HG03442 (cell line): Measurements from ENCODE around the gene FAM163B.
"Not testable (repeated sequence)": the region's sequence is repeated elsewhere in the genome, so short reads cannot be mapped to it uniquely, and the experiment has no call there.

Source experiments
- ATAC-seq: cut with Tn5 transposase; IDR thresholded peaks from one replicate; pipeline ENCODE4 v1.9.1; 2021; ENCODE audit warnings: mild to moderate bottlenecking, moderate library complexity; ENCODE audit not compliant: unreplicated experiment

The FAM163B gene

DNA sequence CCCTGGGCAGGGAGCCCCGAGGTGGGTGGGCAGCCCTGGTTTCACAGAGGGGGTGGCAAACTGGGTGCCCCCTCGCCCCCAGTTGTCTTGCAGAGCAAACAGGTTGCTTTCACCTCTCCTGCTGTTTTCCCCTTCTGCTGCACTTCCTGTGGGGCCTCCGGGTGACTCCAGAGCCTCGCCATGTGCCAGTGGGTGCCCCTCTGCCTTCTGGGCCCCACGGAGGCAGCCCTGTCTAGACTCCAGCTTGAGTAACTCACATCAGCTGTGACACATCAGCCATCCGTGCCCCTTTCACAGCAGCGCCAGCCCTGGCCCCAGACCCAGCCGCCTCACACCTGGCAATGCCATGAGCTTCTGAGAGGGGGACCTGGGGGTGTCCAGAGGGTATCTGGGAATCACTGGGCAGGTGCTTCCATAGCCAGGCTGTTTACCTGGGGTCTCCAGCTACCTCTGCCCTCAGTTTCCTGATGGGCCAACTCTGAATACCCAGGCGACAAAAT lies 37.7 kb downstream of the FAM163B start:
- no peak for ATAC-seq

- no peak for ATAC-seq
These were observed 38.5 kb downstream of the FAM163B start for GRCh38 chr9:133570691-133571080.

DNA sequence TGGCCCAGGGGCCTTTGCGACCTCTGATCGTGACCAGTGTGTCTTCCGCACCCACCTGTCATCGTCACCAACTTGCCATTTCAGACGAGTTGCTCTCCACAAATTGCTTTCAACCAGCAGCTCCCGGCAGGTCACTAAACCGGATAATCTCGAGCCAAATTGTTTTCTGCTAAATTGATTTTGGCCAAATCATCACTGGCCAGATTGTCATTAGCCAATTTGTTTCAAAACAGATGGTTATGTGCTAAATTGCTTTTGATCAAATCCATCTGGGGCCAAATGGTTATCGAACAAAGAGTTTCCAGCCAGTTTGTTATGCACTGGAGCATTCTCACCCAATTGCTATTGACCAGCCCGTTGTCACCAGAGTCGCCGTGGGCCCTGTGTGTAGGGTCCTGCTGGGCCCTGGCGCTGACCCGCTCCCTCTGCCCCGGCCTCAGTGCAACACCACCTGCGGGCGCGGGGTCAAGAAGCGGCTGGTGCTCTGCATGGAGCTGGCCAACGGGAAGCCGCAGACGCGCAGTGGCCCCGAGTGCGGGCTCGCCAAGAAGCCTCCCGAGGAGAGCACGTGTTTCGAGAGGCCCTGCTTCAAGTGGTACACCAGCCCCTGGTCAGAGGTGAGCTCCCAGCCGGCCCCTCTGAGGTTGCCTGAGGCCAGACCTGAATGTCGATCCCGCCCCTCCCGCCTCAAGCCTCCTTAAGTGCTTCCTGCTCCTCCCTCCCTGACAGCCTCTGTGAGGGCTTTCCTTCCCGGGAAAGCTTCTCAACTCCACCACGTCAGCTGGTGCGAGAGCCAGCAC lies 39.1 kb downstream of the FAM163B start:
- ATAC-seq: no peak

DNA sequence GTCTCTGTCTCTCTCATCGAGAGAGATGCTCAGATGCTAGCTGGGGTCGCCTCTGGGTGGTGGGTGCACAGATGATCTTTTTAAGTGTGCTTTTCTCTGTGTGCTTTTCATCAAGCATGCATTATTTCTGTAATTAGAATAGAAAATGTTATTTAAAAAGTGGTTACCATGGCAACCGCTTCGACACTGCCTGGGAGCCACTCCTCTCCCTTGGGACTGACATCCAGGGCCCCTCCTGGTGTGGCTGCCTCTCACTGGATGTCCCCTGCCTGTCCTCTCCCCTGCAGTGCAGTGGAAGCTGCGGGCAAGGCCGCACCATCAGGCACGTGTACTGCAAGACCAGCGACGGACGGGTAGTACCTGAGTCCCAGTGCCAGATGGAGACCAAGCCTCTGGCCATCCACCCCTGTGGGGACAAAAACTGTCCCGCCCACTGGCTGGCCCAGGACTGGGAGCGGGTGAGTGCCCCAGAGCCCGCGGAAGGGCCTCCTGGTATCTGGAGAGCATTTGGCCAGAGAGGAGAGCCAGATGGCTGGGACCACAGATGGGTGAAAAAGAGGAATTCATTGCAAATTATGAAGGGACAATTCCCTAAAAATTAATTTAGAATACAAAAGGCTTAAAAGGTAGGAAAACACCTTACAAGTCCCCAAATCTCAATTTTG lies 39.9 kb downstream of the FAM163B start:
- no peak for ATAC-seq

GRCh38 chr9:133568186-133568585 lies 41.0 kb downstream of the FAM163B start:
- no peak for ATAC-seq

DNA sequence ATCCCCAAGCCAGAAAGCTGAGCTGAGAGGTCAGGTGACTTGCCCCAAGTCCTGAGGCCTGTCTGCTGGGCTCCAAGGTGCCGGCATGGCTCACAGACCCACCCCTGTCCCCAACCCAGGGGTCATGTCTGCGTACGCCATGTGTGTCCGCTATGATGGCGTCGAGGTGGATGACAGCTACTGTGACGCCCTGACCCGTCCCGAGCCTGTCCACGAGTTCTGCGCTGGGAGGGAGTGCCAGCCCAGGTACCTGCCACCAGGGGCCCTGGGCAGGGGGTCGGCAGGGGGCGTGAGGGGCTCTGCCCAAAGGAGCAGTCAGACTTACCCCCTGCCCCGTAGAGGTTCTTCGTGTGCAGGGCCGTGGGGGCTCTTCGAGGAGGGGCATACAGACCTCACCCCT lies 42.4 kb downstream of the FAM163B start:
- ATAC-seq: no peak

- no peak for ATAC-seq
These were observed 42.8 kb downstream of the FAM163B start for GRCh38 chr9:133566382-133566781.

GRCh38 chr9:133564451-133565116 lies 44.6 kb downstream of the FAM163B start:
- ATAC-seq: no peak

DNA sequence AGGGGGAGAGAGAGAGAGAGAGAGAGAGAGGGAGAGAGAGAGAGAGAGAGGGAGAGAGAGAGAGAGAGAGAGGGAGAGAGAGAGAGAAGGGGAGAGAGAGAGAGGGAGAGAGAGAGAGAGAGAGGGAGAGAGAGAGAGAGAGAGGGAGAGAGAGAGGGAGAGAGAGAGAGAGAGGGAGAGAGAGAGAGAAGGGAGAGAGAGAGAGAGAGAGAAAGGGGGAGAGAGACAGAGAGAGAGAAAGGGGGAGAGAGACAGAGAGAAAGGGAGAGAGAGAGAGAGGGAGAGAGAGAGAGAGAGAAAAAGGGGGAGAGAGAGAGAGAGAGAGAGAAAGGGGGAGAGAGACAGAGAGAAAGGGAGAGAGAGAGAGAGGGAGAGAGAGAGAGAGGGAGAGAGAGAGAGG lies 45.4 kb downstream of the FAM163B start:
- ATAC-seq: not testable (repeated sequence)

GRCh38 chr9:133563291-133563796 lies 45.8 kb downstream of the FAM163B start:
- ATAC-seq: no peak

DNA sequence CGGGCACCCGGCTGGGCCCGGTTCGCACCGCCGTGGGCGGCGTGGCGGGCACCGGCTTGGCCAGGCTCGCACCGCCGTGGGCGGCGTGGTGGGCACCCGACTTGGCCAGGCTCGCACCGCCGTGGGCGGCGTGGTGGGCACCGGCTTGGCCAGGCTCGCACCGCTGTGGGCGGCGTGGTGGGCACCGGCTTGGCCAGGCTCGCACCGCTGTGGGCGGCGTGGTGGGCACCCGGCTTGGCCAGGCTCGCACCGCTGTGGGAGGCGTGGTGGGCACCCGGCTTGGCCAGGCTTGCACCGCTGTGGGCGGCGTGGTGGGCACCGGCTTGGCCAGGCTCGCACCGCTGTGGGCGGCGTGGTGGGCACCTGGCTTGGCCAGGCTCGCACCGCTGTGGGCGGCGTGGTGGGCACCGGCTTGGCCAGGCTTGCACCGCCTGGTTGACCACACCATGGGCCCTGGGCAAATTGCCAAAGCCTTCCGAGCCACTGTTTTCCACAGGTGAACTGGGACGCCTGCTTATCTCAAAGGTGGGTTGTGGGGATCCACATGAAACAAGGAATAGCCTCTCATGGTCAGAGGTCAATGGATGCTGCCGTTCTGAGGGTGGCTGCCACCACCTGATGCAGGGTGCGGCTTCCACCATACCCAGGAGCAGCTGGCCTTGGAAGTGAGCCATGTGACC lies 46.4 kb downstream of the FAM163B start:
- ATAC-seq: no peak

DNA sequence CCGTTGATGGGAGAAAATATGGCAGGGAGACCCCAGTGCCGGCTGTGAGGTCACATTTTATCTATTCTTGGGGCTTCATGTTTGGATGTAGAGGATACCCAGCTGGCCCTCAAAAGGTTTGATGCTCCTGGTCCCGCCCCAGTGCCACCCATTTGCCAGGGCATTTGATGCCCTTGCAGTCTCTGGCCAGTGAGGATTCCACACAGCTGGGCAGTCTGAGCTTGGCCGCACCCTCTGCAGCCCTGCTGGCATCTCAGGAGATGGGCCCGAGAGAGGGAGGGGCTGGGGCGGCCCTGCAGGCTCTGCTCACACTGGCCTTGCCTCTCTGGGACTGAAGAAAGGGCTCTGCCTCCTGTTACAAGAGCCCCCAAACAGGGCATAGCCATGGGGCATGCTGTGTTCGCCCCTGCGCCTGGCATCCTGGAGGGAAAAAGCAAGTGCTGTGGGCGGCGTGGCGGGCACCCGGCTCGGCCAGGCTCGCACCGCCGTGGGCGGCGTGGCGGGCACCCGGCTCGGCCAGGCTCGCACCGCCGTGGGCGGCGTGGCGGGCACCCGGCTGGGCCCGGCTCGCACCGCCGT lies 47.1 kb downstream of the FAM163B start:
- no peak for ATAC-seq

- no peak for ATAC-seq
These were observed 48.2 kb downstream of the FAM163B start for GRCh38 chr9:133560944-133561343.

- ATAC-seq: no peak
These were observed 48.9 kb downstream of the FAM163B start for GRCh38 chr9:133560311-133560710.

DNA sequence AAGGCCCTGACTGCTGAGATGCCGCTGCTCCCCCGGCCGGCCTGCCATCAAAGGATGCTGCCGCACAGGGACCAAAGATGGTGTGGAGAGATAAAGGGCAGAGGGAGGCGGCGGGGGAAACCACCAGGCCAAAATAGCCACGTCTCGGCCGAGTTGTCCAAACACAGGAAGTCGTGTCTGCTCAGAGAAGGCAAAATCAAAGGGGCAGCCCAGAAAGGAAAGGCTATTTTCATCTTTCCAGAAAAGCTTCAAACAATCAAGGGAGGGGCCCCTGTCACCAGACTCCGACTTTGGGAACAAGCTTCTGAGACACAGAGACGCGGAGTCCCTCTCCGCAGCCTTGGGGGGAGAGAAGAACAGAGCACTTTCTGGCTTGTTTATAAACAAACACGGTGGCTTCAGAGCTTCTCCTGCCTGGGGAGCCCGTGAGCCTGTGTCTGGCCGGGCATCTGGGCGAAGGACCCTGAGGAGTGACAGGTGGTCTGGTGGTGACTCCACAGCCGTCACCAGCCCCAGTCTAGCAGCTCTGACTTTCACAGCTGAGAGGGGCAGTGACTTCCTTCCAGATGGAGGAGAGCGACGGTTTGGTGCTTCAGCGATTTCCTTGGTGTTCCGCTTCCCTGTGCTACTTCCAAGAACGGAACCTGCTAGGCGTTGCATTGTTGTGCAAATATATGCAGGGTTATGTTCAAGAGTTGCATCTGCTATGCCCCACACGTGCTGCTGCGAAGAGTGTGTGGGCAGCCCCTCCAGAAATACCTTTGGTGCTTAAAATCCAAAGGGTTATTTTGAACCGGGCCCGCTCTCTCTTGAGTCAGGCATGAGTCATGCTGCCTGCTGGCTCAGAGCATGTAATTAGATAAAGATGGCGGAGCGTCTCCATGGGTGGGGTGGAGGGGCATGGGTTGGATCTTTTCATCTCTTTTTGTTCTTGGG lies 50.7 kb downstream of the FAM163B start:
- ATAC-seq: peak; percentile 40

- ATAC-seq: no peak
These were observed 51.6 kb downstream of the FAM163B start for GRCh38 chr9:133557581-133557980.

DNA sequence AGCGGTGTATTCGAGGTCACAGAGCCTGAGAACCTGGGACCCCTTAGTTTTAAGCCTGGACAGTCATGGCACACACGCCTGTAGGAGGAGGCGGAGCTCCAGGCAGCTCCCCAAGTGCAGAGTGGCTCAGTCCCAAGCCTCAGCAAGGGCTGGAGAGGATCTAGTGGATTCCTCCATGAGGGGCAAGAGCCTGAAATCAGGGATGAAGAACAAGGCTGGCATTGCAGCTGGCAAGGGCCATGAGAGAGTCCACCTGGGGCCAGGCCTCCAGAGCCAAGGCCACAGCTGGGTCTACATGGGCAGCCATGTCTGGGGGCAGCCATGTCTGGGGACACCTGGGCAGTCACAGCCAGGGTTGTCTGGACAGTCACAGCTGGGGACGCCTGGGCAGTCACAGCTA lies 52.8 kb downstream of the FAM163B start:
- no peak for ATAC-seq

GRCh38 chr9:133554729-133555128 lies 54.5 kb downstream of the FAM163B start:
- ATAC-seq: no peak

GRCh38 chr9:133553973-133554713 lies 55.0 kb downstream of the FAM163B start:
- no peak for ATAC-seq
